KMS-11 (cell line): ENCODE measurements around the gene SYAP1.
"Not testable (repeated sequence)": the region's sequence is repeated elsewhere in the genome, so short reads cannot be mapped to it uniquely, and the experiment has no call there.

Source experiments
- H2AFZ ChIP-seq: fragments of 200-600 bp; sonication (generic); 2 replicates; pipeline ENCODE4 v1.6.1; 2016; ENCODE audit warnings: antibody characterized with exemption, mixed run types, low read depth
- H3K27ac ChIP-seq: fragments of 200-600 bp; sonication (generic); 2 replicates; pipeline ENCODE4 v1.6.1; 2016; ENCODE audit warnings: mild to moderate bottlenecking, mixed run types
- H3K27me3 ChIP-seq: fragments of 200-600 bp; sonication (generic); 2 replicates; pipeline ENCODE4 v1.6.1; 2017; ENCODE audit warnings: mild to moderate bottlenecking, low read depth, mixed run types, moderate library complexity; ENCODE audit not compliant: insufficient read depth
- H3K36me3 ChIP-seq: fragments of 200-600 bp; sonication (generic); 2 replicates; pipeline ENCODE4 v1.6.1; 2017; ENCODE audit warnings: mild to moderate bottlenecking, mixed run types; ENCODE audit not compliant: insufficient read depth
- H3K4me1 ChIP-seq: fragments of 200-600 bp; sonication (generic); 2 replicates; pipeline ENCODE4 v1.6.1; 2016; ENCODE audit warnings: mild to moderate bottlenecking, low read depth, mixed run types; ENCODE audit not compliant: poor library complexity, severe bottlenecking
- H3K4me2 ChIP-seq: fragments of 200-600 bp; sonication (generic); 2 replicates; pipeline ENCODE4 v1.7.0; 2016; ENCODE audit warnings: mild to moderate bottlenecking, mixed run types
- H3K4me3 ChIP-seq: fragments of 200-600 bp; sonication (generic); IDR thresholded peaks from 2 replicates; pipeline ENCODE4 v1.6.1; 2017; ENCODE audit warnings: low read depth, low read length, mixed read lengths; ENCODE audit not compliant: insufficient read depth
- H3K79me2 ChIP-seq: fragments of 200-600 bp; sonication (generic); 2 replicates; pipeline ENCODE4 v1.6.1; 2016; ENCODE audit warnings: low read depth, mixed run types; ENCODE audit not compliant: insufficient read depth
- H3K9ac ChIP-seq: fragments of 200-600 bp; sonication (generic); 2 replicates; pipeline ENCODE4 v1.6.1; 2016; ENCODE audit warnings: mild to moderate bottlenecking, mixed run types
- H4K20me1 ChIP-seq: fragments of 200-600 bp; sonication (generic); 2 replicates; pipeline ENCODE4 v1.6.1; 2016; ENCODE audit warnings: mild to moderate bottlenecking, mixed run types; ENCODE audit not compliant: insufficient read depth
- CTCF ChIP-seq: fragments of 200-600 bp; sonication (generic); conservative IDR thresholded peaks from 2 replicates; pipeline ENCODE4 v1.6.1; 2017; ENCODE audit warnings: low read depth, mild to moderate bottlenecking, antibody characterized with exemption, low read length, moderate library complexity, mixed read lengths

SYAP1 gene

GRCh38 chrX:16711219-16711811, 8.1 kb upstream of the SYAP1 start:
- Histone ChIP-seq H3K4me2 (no peak overlapping the region), H3K4me3 (no peak overlapping the region), H3K27me3 (no peaks in the 10 kb centered on the region), H3K79me2 (no peaks in the 10 kb centered on the region), H2AFZ (no peak overlapping the region), H3K9ac (no peak overlapping the region), H4K20me1 (no peaks in the 10 kb centered on the region), H3K4me1 (no peaks in the 10 kb centered on the region), H3K27ac (no peak overlapping the region), H3K36me3 (no peaks in the 10 kb centered on the region)
- no peak for TF ChIP-seq CTCF

- no peak for TF ChIP-seq CTCF
- Histone ChIP-seq H3K79me2 (no peaks in the 10 kb centered on the region), H3K27ac (no peak overlapping the region)
Measured at GRCh38 chrX:16711893-16712547, 7.4 kb upstream of the SYAP1 start.

DNA sequence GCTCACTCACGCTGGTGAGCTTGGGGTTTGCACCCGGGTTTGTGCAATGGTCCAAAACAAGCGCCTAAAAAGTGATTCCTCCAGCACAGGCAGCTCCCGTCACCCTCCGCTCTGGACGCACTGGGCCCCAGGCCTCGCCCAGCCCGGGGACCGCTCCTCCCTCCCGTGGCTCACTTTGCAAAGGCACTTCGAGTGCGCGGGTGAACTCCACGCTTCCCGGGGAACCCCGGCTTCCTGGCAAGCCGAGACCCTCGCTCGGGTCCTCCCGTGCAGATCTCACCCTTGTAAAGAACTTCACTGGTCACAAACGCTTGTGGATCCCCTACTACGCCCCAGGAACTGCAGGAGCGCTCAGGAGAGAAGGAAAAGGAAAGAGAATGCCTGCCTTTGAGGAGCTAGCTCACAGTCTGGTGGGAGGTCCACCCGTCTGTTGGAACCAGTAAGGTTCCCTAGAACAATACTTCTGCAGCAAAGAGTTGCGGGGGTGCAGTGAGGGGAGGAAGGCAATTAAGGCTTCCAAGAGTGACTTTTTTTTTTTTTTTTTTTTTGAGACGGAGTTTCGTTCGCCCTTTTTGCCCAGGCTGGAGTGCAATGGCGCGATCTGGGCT, 6.8 kb upstream of the SYAP1 start, which contains the start of gene CTPS2:
Gene CTPS2 (minus strand): TSS at position 122 of the 608 bp plus-strand sequence. CDS start 9,767 bp downstream, outside the sequence.
- Histone ChIP-seq H3K79me2 (no peaks in the 10 kb centered on the region), H3K9ac (no peak within 1 kb of the TSS), H3K4me3 (no peak within 1 kb of the TSS), H2AFZ (no peak within 1 kb of the TSS), H3K27ac (no peak within 1 kb of the TSS), H4K20me1 (no peaks in the 10 kb centered on the region), H3K27me3 (no peaks in the 10 kb centered on the region), H3K36me3 (no peaks in the 10 kb centered on the region), H3K4me2 (no peak within 1 kb of the TSS), H3K4me1 (no peaks in the 10 kb centered on the region)
- TF ChIP-seq CTCF, result no peak

More at GRCh38 chrX:16711893-16712547, 7.4 kb upstream of the SYAP1 start:
- H3K4me2 ChIP-seq, result no peak overlapping the region
- no peak overlapping the region for H3K4me3 ChIP-seq
- no peaks in the 10 kb centered on the region for H3K27me3 ChIP-seq
- H3K4me1 ChIP-seq, result no peaks in the 10 kb centered on the region
- H3K36me3 ChIP-seq, result no peaks in the 10 kb centered on the region
- no peak overlapping the region for H2AFZ ChIP-seq
- H4K20me1 ChIP-seq, result no peaks in the 10 kb centered on the region
- H3K9ac ChIP-seq, result no peak overlapping the region

- Histone ChIP-seq H3K79me2 (no peaks in the 10 kb centered on the region), H3K4me2 (no peak overlapping the region), H3K9ac (no peak overlapping the region), H3K4me3 (no peak overlapping the region), H4K20me1 (no peaks in the 10 kb centered on the region), H3K27ac (no peak overlapping the region), H3K36me3 (no peaks in the 10 kb centered on the region), H2AFZ (no peak overlapping the region), H3K4me1 (peaks cover 5% of the 10 kb centered on the region), H3K27me3 (no peaks in the 10 kb centered on the region)
- no peak for TF ChIP-seq CTCF
Measured at GRCh38 chrX:16714504-16714903, 4.9 kb upstream of the SYAP1 start.

DNA sequence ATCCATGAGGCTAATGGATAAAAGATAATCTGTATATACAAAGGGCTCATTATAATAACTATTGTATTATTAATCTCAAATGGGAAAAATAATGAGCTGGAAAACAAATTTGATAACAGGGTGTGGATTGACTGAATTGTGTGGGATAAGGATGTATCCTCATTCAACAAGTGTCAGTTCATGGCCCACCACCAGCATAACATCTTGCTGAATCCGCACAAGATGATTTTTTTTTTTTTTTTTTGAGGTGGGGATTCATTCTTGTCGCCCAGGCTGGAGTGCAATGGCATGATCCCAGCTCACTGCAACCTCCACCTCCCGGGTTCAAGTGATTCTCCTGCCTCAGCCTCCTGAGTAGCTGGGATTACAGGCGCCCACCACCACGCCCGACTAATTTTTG, 3.8 kb upstream of the SYAP1 start:
- H3K4me1 ChIP-seq, H3K27ac ChIP-seq, H3K4me3 ChIP-seq, H3K9ac ChIP-seq, H3K4me2 ChIP-seq, H4K20me1 ChIP-seq, H3K36me3 ChIP-seq, H2AFZ ChIP-seq, H3K27me3 ChIP-seq: not testable (repeated sequence)
- H3K79me2 ChIP-seq, result peaks cover 11% of the 10 kb centered on the region

DNA sequence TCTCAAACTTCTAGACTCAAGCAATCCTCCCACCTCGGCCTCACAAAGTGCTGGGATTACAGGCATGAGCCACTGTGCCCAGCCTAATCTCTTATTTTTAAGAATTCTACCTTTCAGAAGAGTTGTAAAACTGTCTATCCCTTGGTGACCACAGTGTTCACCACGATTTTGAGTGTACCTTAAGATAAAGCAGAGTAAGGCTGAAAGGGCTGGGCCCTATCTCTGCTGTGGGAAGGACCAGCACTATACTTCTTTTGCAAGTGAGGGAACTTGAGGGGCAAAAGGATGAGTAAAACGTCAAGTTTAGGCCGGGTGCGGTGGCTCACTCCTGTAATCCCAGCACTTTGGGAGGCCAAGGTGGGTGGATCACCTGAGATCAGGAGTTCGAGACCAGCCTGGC, 3.0 kb upstream of the SYAP1 start:
- Histone ChIP-seq H3K79me2 (peaks cover 19% of the 10 kb centered on the region), H3K4me1 (peaks cover 15% of the 10 kb centered on the region)
- H3K4me2 ChIP-seq, H4K20me1 ChIP-seq, H3K4me3 ChIP-seq, H3K9ac ChIP-seq, H3K36me3 ChIP-seq, H3K27me3 ChIP-seq, H3K27ac ChIP-seq, H2AFZ ChIP-seq: not testable (repeated sequence)
